ENCODE results near the gene ISCA2. TPM values are rescaled to one million over a fixed set of nuclear protein-coding genes. Genes with fewer than 3 reads are reported as not detected.
"Not testable (repeated sequence)": the region's sequence is repeated elsewhere in the genome, so short reads cannot be mapped to it uniquely, and the experiment has no call there.

The ISCA2 gene
- 16.4 TPM for total RNA-seq

GRCh38 chr14:74493343-74494261 lies at the start of gene ISCA2:
Gene ISCA2, plus strand, starts transcription at chr14:74493765. Its CDS starts 10 bp downstream, at chr14:74493775.
- peak; percentile 98 for ATAC-seq

GRCh38 chr14:74444866-74445265 lies 48.7 kb upstream of the ISCA2 start:
- no peak for ATAC-seq

GRCh38 chr14:74454397-74454796 lies 39.2 kb upstream of the ISCA2 start:
- ATAC-seq = not testable (repeated sequence)

GRCh38 chr14:74456684-74457564 lies 36.6 kb upstream of the ISCA2 start:
- no peak for ATAC-seq

- no peak for ATAC-seq
These were observed 36.0 kb upstream of the ISCA2 start for GRCh38 chr14:74457565-74457895.

GRCh38 chr14:74459289-74459946 lies 34.1 kb upstream of the ISCA2 start:
- peak; percentile 69 for ATAC-seq

- ATAC-seq = no peak
These were observed 33.6 kb upstream of the ISCA2 start for GRCh38 chr14:74459976-74460375.

GRCh38 chr14:74462993-74463392 lies 30.6 kb upstream of the ISCA2 start:
- no peak for ATAC-seq

GRCh38 chr14:74463697-74464096 lies 29.9 kb upstream of the ISCA2 start:
- no peak for ATAC-seq

GRCh38 chr14:74464785-74465184 lies 28.8 kb upstream of the ISCA2 start:
- no peak for ATAC-seq

GRCh38 chr14:74465335-74465734 lies 28.2 kb upstream of the ISCA2 start:
- ATAC-seq = no peak

GRCh38 chr14:74468513-74468912 lies 25.1 kb upstream of the ISCA2 start:
- no peak for ATAC-seq

GRCh38 chr14:74469548-74470518 lies 23.7 kb upstream of the ISCA2 start:
- ATAC-seq = no peak

GRCh38 chr14:74472601-74473000 lies 21.0 kb upstream of the ISCA2 start:
- no peak for ATAC-seq

GRCh38 chr14:74474376-74474775 lies 19.2 kb upstream of the ISCA2 start:
- ATAC-seq = no peak

GRCh38 chr14:74475678-74476077 lies 17.9 kb upstream of the ISCA2 start:
- ATAC-seq = peak; percentile 41

- no peak for ATAC-seq
These were observed 17.5 kb upstream of the ISCA2 start for GRCh38 chr14:74476107-74476506.

GRCh38 chr14:74476607-74477006 lies 17.0 kb upstream of the ISCA2 start:
- no peak for ATAC-seq

- ATAC-seq = no peak
These were observed 14.4 kb upstream of the ISCA2 start for GRCh38 chr14:74478996-74479635.

GRCh38 chr14:74480046-74480445 lies 13.5 kb upstream of the ISCA2 start:
- no peak for ATAC-seq

- no peak for ATAC-seq
These were observed 11.0 kb upstream of the ISCA2 start for GRCh38 chr14:74482571-74482970.
